WTC11 (cell line): ENCODE measurements around the gene ZNF823.

Experiments
- ESRRA ChIP-seq: sonication (generic); formaldehyde crosslinking; IDR thresholded peaks from 2 replicates; pipeline ENCODE4 v1.8.1; 2022; ENCODE audit warnings: mild to moderate bottlenecking, missing genetic modification reagents, borderline replicate concordance
- TP53 ChIP-seq: sonication (generic); formaldehyde crosslinking; IDR thresholded peaks from 2 replicates; pipeline ENCODE4 v1.8.1; 2023; ENCODE audit warnings: mild to moderate bottlenecking, missing genetic modification reagents
- TF ChIP-seq, protein P1 (sequence below): fragments of 200-600 bp; IDR thresholded peaks from 2 replicates; pipeline ENCODE4 v1.8.0; 2022; ENCODE audit warnings: antibody characterized with exemption
- TF ChIP-seq, protein P2 (sequence below): fragments of 250-450 bp; sonication (Bioruptor Pico); IDR thresholded peaks from 2 replicates; pipeline ENCODE4 v2.1.2; 2022; ENCODE audit warnings: mild to moderate bottlenecking, moderate library complexity
- TF ChIP-seq, protein P3 (sequence below): sonication (generic); formaldehyde crosslinking; IDR thresholded peaks from 2 replicates; pipeline ENCODE4 v1.8.1; 2022; ENCODE audit warnings: low read depth, missing genetic modification reagents, borderline replicate concordance

DNA sequence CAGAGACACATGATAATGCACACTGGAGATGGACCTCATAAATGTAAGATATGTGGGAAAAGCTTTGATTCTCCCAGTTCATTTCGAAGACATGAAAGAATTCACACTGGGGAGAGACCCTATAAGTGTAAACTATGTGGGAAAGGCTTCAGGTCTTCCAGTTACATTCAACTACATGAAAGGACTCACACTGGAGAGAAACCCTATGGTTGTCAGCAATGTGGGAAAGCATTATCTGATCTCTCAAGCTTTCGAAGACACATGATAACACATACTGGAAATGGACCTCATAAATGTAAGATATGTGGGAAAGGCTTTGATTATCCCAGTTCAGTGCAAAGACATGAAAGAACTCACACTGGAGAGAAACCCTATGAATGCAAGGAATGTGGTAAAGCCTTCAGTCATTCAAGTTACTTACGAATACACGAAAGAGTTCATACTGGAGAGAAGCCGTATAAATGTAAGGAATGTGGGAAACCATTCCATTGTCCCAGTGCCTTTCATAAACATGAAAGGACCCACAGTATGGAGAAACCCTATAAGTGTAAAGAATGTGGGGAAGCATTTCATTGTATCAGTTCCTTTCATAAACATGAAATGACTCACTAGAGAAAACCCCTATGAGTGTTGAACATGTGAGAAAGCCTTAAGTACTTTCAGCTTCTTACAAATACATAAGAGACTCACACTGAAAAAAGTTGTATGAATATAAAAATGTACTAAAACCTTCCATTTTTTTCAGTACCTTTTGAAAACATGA lies 42.7 kb upstream of the ZNF823 start:
- TF ChIP-seq, protein P1, sequence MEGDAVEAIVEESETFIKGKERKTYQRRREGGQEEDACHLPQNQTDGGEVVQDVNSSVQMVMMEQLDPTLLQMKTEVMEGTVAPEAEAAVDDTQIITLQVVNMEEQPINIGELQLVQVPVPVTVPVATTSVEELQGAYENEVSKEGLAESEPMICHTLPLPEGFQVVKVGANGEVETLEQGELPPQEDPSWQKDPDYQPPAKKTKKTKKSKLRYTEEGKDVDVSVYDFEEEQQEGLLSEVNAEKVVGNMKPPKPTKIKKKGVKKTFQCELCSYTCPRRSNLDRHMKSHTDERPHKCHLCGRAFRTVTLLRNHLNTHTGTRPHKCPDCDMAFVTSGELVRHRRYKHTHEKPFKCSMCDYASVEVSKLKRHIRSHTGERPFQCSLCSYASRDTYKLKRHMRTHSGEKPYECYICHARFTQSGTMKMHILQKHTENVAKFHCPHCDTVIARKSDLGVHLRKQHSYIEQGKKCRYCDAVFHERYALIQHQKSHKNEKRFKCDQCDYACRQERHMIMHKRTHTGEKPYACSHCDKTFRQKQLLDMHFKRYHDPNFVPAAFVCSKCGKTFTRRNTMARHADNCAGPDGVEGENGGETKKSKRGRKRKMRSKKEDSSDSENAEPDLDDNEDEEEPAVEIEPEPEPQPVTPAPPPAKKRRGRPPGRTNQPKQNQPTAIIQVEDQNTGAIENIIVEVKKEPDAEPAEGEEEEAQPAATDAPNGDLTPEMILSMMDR = no peak
- TF ChIP-seq, protein P2, sequence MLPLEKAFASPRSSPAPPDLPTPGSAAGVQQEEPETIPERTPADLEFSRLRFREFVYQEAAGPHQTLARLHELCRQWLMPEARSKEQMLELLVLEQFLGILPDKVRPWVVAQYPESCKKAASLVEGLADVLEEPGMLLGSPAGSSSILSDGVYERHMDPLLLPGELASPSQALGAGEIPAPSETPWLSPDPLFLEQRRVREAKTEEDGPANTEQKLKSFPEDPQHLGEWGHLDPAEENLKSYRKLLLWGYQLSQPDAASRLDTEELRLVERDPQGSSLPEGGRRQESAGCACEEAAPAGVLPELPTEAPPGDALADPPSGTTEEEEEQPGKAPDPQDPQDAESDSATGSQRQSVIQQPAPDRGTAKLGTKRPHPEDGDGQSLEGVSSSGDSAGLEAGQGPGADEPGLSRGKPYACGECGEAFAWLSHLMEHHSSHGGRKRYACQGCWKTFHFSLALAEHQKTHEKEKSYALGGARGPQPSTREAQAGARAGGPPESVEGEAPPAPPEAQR (CRISPR knock-in tag) = no peak
- TF ChIP-seq, protein P3, sequence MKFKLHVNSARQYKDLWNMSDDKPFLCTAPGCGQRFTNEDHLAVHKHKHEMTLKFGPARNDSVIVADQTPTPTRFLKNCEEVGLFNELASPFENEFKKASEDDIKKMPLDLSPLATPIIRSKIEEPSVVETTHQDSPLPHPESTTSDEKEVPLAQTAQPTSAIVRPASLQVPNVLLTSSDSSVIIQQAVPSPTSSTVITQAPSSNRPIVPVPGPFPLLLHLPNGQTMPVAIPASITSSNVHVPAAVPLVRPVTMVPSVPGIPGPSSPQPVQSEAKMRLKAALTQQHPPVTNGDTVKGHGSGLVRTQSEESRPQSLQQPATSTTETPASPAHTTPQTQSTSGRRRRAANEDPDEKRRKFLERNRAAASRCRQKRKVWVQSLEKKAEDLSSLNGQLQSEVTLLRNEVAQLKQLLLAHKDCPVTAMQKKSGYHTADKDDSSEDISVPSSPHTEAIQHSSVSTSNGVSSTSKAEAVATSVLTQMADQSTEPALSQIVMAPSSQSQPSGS (CRISPR knock-in tag) = no peak
- TF ChIP-seq TP53 (no peak), ESRRA (no peak)
